Endothelial cell of umbilical vein (primary cell): ENCODE data around the gene ALLC.

ENCODE experiments used
- CTCF ChIP-seq, 2 donors: IDR thresholded peaks; 1 replicate in 1 of 2; 2 replicates in 1 of 2; pipeline ENCODE4 v1.5.1; 2011; ENCODE audit warnings: low read length in 2 of 2, mild to moderate bottlenecking in 2 of 2, moderate library complexity in 2 of 2, control low read depth in 1 of 2, inconsistent platforms in 1 of 2, low read depth in 1 of 2; ENCODE audit not compliant: insufficient read depth in 1 of 2; ENCODE audit errors: extremely low read depth in 1 of 2
- EZH2 ChIP-seq: IDR thresholded peaks from 2 replicates; pipeline ENCODE4 v1.6.1; 2012; ENCODE audit warnings: borderline replicate concordance, low read depth, mild to moderate bottlenecking, moderate library complexity, low read length, inconsistent platforms; ENCODE audit not compliant: severe bottlenecking
- FOS ChIP-seq: IDR thresholded peaks from 2 replicates; pipeline ENCODE4 v1.6.1; 2011; ENCODE audit warnings: mild to moderate bottlenecking, low read length, moderate library complexity, borderline replicate concordance; ENCODE audit not compliant: insufficient read depth
- GATA2 ChIP-seq: IDR thresholded peaks from 2 replicates; pipeline ENCODE4 v1.7.0; 2011; ENCODE audit warnings: low read depth, mild to moderate bottlenecking, moderate library complexity, mixed read lengths, low read length; ENCODE audit not compliant: insufficient read length, insufficient read depth
- JUN ChIP-seq: IDR thresholded peaks from 2 replicates; pipeline ENCODE4 v1.6.1; 2011; ENCODE audit warnings: borderline replicate concordance, low read depth; ENCODE audit not compliant: insufficient read length, insufficient read depth
- MAX ChIP-seq: IDR thresholded peaks from 2 replicates; pipeline ENCODE4 v1.6.1; 2011; ENCODE audit not compliant: insufficient read depth, insufficient read length
- MYC ChIP-seq: IDR thresholded peaks from one replicate; pipeline ENCODE4 v1.6.1; 2011; ENCODE audit warnings: mild to moderate bottlenecking, low read depth, low read length
- POLR2A ChIP-seq: IDR thresholded peaks from 2 replicates; pipeline ENCODE4 v1.6.1; 2012; ENCODE audit warnings: low read depth, mild to moderate bottlenecking, control low read depth, low read length
- POLR2AphosphoS5 ChIP-seq: IDR thresholded peaks from 2 replicates; pipeline ENCODE4 v1.6.1; 2012; ENCODE audit warnings: low read depth, mild to moderate bottlenecking, control low read depth, low read length, moderate library complexity; ENCODE audit not compliant: insufficient read depth

GRCh38 chr2:3628241-3628679, 29.7 kb upstream of the ALLC start:
- TF ChIP-seq CTCF (IDR thresholded peaks at IDR 0.05; ENCODE audit: extremely low read depth in 1 of 2, insufficient read depth in 1 of 2, low read depth in 1 of 2, low read length in 2 of 2) (no peak), POLR2A (no peak), POLR2AphosphoS5 (no peak), MYC (no peak), MAX (no peak), EZH2 (no peak), JUN (no peak), FOS (no peak), GATA2 (no peak)
